ENCODE results near the gene ATXN7. TPM values are rescaled to one million over a fixed set of nuclear protein-coding genes. Genes with fewer than 3 reads are reported as not detected.

Gene ATXN7
- total RNA-seq, 4 donors from 2014 or later, result 29.2 to 44.2 (median 38.3) TPM

DNA sequence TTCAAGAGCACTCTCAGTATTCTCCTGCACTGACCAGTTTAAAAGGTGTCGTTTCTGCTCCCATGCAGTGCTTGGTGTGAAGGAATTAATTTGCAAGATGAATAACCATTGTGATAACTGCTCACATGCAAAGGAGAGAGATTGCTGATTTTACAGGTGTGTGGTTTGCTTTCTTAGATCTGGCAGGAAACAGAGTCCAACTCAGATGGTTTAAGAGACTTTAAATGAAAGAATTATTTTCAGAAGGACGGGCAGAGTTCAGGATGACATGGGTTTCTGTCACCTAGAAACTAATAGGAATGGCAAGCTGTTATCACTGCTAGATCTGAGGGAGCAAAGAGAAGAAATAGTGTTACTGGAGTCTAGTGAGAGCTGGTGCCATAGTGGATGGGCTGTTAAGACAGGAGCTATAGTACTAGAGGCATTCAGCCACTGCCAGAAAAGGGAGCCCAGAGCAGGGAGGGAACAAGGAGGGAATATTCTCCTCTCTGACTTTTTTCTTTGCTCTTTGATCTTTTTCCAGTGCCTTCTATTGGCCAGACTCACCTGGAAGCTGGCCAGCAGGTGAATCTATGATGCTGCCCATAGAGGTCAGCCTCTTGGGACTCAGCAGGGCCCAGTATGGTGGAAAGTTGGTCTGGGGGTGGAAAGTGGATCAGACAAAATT is 14.9 kb downstream of the ATXN7 start:
- DNase-seq (ENCODE audit: low spot score in 2 of 2), result no peak
- H3K9me3 ChIP-seq, result no peaks in the 10 kb centered on the region
- H3K27ac ChIP-seq, result no peak overlapping the region
- no peaks in the 10 kb centered on the region for H3K27me3 ChIP-seq
- H3K36me3 ChIP-seq, result no peaks in the 10 kb centered on the region
- 77 to 78% methylated on average over 2 of the region's 2 CpGs for WGBS, 2 donors
- peaks cover 0 to 30% (median 4%) of the 10 kb centered on the region in 4 donors for H3K4me1 ChIP-seq
- TF ChIP-seq EP300 (IDR thresholded peaks at IDR 0.05) (no peak), POLR2A (IDR thresholded peaks at IDR 0.05) (no peak)
- TF ChIP-seq, protein P1, sequence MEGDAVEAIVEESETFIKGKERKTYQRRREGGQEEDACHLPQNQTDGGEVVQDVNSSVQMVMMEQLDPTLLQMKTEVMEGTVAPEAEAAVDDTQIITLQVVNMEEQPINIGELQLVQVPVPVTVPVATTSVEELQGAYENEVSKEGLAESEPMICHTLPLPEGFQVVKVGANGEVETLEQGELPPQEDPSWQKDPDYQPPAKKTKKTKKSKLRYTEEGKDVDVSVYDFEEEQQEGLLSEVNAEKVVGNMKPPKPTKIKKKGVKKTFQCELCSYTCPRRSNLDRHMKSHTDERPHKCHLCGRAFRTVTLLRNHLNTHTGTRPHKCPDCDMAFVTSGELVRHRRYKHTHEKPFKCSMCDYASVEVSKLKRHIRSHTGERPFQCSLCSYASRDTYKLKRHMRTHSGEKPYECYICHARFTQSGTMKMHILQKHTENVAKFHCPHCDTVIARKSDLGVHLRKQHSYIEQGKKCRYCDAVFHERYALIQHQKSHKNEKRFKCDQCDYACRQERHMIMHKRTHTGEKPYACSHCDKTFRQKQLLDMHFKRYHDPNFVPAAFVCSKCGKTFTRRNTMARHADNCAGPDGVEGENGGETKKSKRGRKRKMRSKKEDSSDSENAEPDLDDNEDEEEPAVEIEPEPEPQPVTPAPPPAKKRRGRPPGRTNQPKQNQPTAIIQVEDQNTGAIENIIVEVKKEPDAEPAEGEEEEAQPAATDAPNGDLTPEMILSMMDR (IDR thresholded peaks at IDR 0.05), result no peak
- H3K4me3 ChIP-seq, result no peak overlapping the region

DNA sequence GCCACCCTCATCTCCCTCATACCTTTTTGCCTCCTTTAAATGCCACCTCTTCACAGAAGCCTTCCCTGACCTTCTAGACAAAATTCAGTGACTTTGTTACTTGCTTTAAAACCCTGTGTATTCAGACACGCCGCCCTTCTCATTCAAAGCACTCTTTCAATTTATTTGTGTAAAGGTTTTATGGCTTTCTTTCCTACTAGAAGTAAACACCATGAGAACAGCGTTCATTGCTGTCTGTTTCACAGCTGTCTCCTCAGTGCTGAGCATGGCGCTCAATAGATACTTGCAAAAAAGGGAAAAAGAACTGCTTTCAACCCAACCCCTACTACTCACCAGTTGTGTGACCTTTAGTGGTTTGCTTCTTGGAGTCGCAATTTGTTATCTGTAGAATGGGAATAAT is 17.0 kb downstream of the ATXN7 start:
- H3K27me3 ChIP-seq, result no peaks in the 10 kb centered on the region
- 80 to 91% methylated on average over 5 of the region's 5 CpGs for WGBS, 2 donors
- H3K9me3 ChIP-seq, result no peaks in the 10 kb centered on the region
- no peak overlapping the region for H3K27ac ChIP-seq
- peaks cover 0 to 38% (median 4%) of the 10 kb centered on the region in 4 donors for H3K4me1 ChIP-seq
- H3K4me3 ChIP-seq, result no peak overlapping the region
- TF ChIP-seq, protein P1 (IDR thresholded peaks at IDR 0.05), result no peak
- TF ChIP-seq POLR2A (IDR thresholded peaks at IDR 0.05) (no peak), EP300 (IDR thresholded peaks at IDR 0.05) (no peak)
- no peaks in the 10 kb centered on the region for H3K36me3 ChIP-seq
- DNase-seq (ENCODE audit: low spot score in 2 of 2), result no peak

DNA sequence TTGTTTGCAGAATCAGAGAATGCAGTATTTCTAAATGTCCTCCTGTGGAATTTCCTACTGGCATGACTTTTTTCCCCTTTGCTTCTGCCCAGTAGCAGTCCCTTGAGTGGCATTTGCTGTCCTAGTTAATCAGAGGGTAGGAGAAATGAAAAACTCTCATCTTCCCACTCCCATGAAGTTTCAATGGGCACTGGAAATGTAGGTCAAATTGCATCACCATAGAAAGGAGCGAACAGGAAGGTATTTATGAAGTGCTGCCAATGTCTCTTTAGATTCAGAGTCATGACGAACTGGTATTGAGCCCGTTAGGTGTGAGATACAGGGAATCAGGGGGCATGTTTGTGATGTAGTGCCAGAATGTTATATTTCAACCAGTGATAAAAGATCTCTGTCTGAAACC is 23.2 kb downstream of the ATXN7 start:
- 45 to 58% methylated on average over 3 of the region's 3 CpGs for WGBS, 2 donors
- Histone ChIP-seq H3K36me3 (peaks cover 0 to 6% (median 0%) of the 10 kb centered on the region in 3 donors), H3K27ac (no peak overlapping the region), H3K4me3 (no peak overlapping the region), H3K9me3 (no peaks in the 10 kb centered on the region), H3K27me3 (no peaks in the 10 kb centered on the region), H3K4me1 (peaks cover 0 to 22% (median 0%) of the 10 kb centered on the region in 4 donors)
- no peak for DNase-seq (ENCODE audit: low spot score in 2 of 2)
- no peak for TF ChIP-seq POLR2A (IDR thresholded peaks at IDR 0.05)
- TF ChIP-seq EP300 (IDR thresholded peaks at IDR 0.05), result no peak
- TF ChIP-seq, protein P1 (IDR thresholded peaks at IDR 0.05), result no peak

DNA sequence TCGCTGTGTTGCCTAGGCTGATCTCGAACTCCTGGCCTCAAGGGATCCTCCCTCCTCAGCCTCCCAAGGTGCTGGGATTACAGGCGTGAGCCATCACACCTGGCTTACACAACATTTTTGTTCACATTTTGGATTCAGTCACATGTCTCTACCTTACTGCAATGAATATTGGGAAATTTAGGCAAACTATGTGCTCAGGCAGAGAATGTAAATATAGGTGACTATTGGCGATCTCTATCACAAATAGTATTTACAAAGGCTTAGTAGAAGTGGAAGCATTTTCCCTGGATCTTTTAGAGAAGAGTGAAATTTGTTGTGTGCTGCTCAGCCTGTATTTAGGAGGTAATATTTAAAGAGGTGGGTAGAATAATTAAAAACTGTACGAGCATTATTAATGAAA is 27.9 kb downstream of the ATXN7 start:
- H3K27ac ChIP-seq, result no peak overlapping the region

DNA sequence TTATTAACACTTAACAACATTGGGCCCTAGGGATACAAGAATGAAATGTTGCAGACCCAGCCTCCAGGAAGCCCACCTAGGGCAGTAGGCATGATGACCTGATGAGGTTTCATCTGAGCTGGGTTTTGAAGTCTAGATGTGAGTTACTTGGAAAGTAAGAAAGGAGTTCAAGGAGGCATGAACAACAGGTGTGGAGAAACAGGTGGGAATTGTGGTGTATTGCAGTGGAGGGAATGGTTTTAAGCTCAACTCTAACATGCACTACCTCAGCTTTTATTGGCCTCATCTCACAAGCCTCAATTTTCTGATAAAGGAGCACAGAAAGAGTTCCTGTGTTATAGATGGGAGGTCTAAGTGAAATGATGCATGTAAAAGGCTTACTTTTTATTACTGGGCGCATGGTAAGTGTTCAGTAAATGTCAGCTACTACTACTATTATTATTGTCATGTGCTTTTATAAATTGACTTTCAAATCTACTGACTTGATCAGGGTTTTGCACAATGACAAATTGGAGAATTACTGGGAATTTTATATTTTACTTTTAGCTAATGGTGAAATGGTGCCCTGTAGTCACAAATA is 29.2 kb downstream of the ATXN7 start:
- WGBS, 2 donors, result 97 to 100% methylated on average over 1 of the region's 1 CpG

More for the DNA sequence above, 27.9 kb downstream of the ATXN7 start:
- H3K9me3 ChIP-seq, result no peaks in the 10 kb centered on the region
- H3K27me3 ChIP-seq, result no peaks in the 10 kb centered on the region
- TF ChIP-seq POLR2A (IDR thresholded peaks at IDR 0.05) (no peak), EP300 (IDR thresholded peaks at IDR 0.05) (no peak)
- TF ChIP-seq, protein P1 (IDR thresholded peaks at IDR 0.05), result no peak
- no peak for DNase-seq (ENCODE audit: low spot score in 2 of 2)
- H3K4me3 ChIP-seq, result no peak overlapping the region
- H3K36me3 ChIP-seq, result peaks cover 0 to 6% (median 0%) of the 10 kb centered on the region in 3 donors
- H3K4me1 ChIP-seq, result peaks cover 0 to 30% (median 7%) of the 10 kb centered on the region in 4 donors
- 94 to 96% methylated on average over 5 of the region's 5 CpGs for WGBS, 2 donors

More for the DNA sequence above, 29.2 kb downstream of the ATXN7 start:
- H3K4me1 ChIP-seq, result peaks cover 0 to 29% (median 8%) of the 10 kb centered on the region in 4 donors
- H3K4me3 ChIP-seq, result no peak overlapping the region
- no peaks in the 10 kb centered on the region for H3K9me3 ChIP-seq
- peaks cover 0 to 6% (median 0%) of the 10 kb centered on the region in 3 donors for H3K36me3 ChIP-seq
- H3K27me3 ChIP-seq, result no peaks in the 10 kb centered on the region
- H3K27ac ChIP-seq, result no peak overlapping the region
- TF ChIP-seq EP300 (IDR thresholded peaks at IDR 0.05) (no peak), POLR2A (IDR thresholded peaks at IDR 0.05) (no peak)
- TF ChIP-seq, protein P1 (IDR thresholded peaks at IDR 0.05), result no peak
- DNase-seq (ENCODE audit: low spot score in 2 of 2), result no peak
